AG04450 (cell line): ENCODE data around the gene REPS2. TPM values are rescaled to one million over a fixed set of nuclear protein-coding genes. Genes with fewer than 3 reads are reported as not detected.

Source experiments
- CTCF ChIA-PET: fragments of 300-600, 350-600 bp; formaldehyde crosslinking; extraction: SDS; loops from one replicate; lab custom pipeline; 2022; ENCODE audit warnings: antibody characterized with exemption, inconsistent platforms; lab: Charles Lee
- POLR2A ChIA-PET: fragments of 350-600 bp; formaldehyde crosslinking; extraction: SDS; loops from one replicate; lab custom pipeline; 2021; ENCODE audit warnings: antibody characterized with exemption, inconsistent platforms; lab: Yijun Ruan, JAX
- DNase-seq: peaks from one replicate; pipeline ENCODE4 v3.0.0-alpha.2; 2011; ENCODE audit warnings: low read depth, low spot score
- H3K27ac ChIP-seq: one replicate; pipeline ENCODE4 v1.5.1; 2012; ENCODE audit warnings: low read depth, low read length, control low read depth
- H3K27me3 ChIP-seq: one replicate; pipeline ENCODE4 v1.6.0; 2012; ENCODE audit warnings: low read length; ENCODE audit not compliant: control insufficient read depth, insufficient read depth
- H3K4me3 ChIP-seq: 2 replicates; pipeline ENCODE4 v1.5.1; 2011; ENCODE audit warnings: mild to moderate bottlenecking, low read depth, low read length, control low read depth
- H3K9me3 ChIP-seq: 2 replicates; pipeline ENCODE4 v1.5.1; 2012; ENCODE audit warnings: low read length; ENCODE audit not compliant: control insufficient read depth, insufficient read depth
- CTCF ChIP-seq: IDR thresholded peaks from 2 replicates; pipeline ENCODE4 v1.5.1; 2011; ENCODE audit warnings: low read depth, low read length, control low read depth, inconsistent platforms
- polyA plus RNA-seq: library from polyadenylated mRNA; depleted of rRNA; stranded (reverse); fragments of >200 nt; gene quantifications from 2 replicates; pipeline ENCODE4 v1.2.3, GENCODE V29; 2011

The REPS2 gene
- polyA plus RNA-seq, 1 experiment = 0.17 TPM

GRCh38 chrX:16975233-16975632 lies 28.8 kb downstream of the REPS2 start:
- no peak for TF ChIP-seq CTCF
- Histone ChIP-seq H3K27me3 (no peaks in the 10 kb centered on the region), H3K27ac (no peak overlapping the region), H3K4me3 (no peak overlapping the region), H3K9me3 (no peaks in the 10 kb centered on the region)
- ChIA-PET CTCF (no interaction called here), POLR2A (interaction anchor here (0.7 kb wide), 1 partner anchor 1319 kb away, joined by 4 read pairs; no protein-coding TSS in a partner anchor)
- no peak for DNase-seq

- no peak for DNase-seq
- no peak for TF ChIP-seq CTCF
- Histone ChIP-seq H3K27me3 (no peaks in the 10 kb centered on the region), H3K9me3 (no peaks in the 10 kb centered on the region), H3K4me3 (no peak overlapping the region), H3K27ac (no peak overlapping the region)
- POLR2A ChIA-PET = no interaction called here
- CTCF ChIA-PET = interaction anchor here (1.2 kb wide), 1 partner anchor 11 kb away, joined by 3 read pairs; no protein-coding TSS in a partner anchor
Observed at GRCh38 chrX:16977771-16978170, 31.3 kb downstream of the REPS2 start.

- no peaks in the 10 kb centered on the region for H3K9me3 ChIP-seq
- no peaks in the 10 kb centered on the region for H3K27me3 ChIP-seq
- H3K4me3 ChIP-seq = no peak overlapping the region
- CTCF ChIA-PET = interaction anchor here (1.2 kb wide), 1 partner anchor 11 kb away, joined by 3 read pairs; no protein-coding TSS in a partner anchor
- POLR2A ChIA-PET = interaction anchor here (0.7 kb wide), 1 partner anchor 50 kb away, joined by 4 read pairs; no protein-coding TSS in a partner anchor
- no peak for DNase-seq
- TF ChIP-seq CTCF = no peak
- no peak overlapping the region for H3K27ac ChIP-seq
Observed at GRCh38 chrX:16978193-16978984, 31.9 kb downstream of the REPS2 start.

- H3K9me3 ChIP-seq = no peaks in the 10 kb centered on the region
- ChIA-PET CTCF (no interaction called here), POLR2A (no interaction called here)
- no peaks in the 10 kb centered on the region for H3K27me3 ChIP-seq
- no peak for TF ChIP-seq CTCF
- H3K27ac ChIP-seq = no peak overlapping the region
- DNase-seq = no peak
- no peak overlapping the region for H3K4me3 ChIP-seq
Observed at GRCh38 chrX:16979226-16979625, 32.8 kb downstream of the REPS2 start.

GRCh38 chrX:16981209-16981608 lies 34.8 kb downstream of the REPS2 start:
- H3K27ac ChIP-seq = no peak overlapping the region
- H3K27me3 ChIP-seq = no peaks in the 10 kb centered on the region
- H3K4me3 ChIP-seq = no peak overlapping the region
- no peak for TF ChIP-seq CTCF
- CTCF ChIA-PET = no interaction called here
- DNase-seq = no peak
- no peaks in the 10 kb centered on the region for H3K9me3 ChIP-seq
- POLR2A ChIA-PET = no interaction called here
